Measurements from ENCODE around the gene SYT9. TPM values are rescaled to one million over a fixed set of nuclear protein-coding genes. Genes with fewer than 3 reads are reported as not detected.
A peak's percentile ranks its signal among the peaks of the same experiment; 100 is the strongest.

The SYT9 gene
- total and polyA plus RNA-seq, 10 of the 15 experiments (the other 5 are each of a cell fraction or from before 2014, with no cell fraction given) = 0.03 TPM; not detected in 9

GRCh38 chr11:7413961-7414915 lies 162.5 kb downstream of the SYT9 start:
- peak; percentile 43; the same call in 2 of the 3 replicates for ATAC-seq
- SMC1A ChIA-PET (ENCODE audit: uncharacterized antibody, unreplicated experiment) = interaction anchor here (0.9 kb wide), 1 partner anchor 26 kb away, joined by 3 read pairs; no protein-coding TSS in a partner anchor
- POLR2A ChIA-PET = no interaction called here
- H3K9me3 ChIP-seq (replicated peaks; ENCODE audit: control insufficient read depth, insufficient read depth, low read length) = no peaks in the 10 kb centered on the region
- 28% methylated on average over 8 of the region's 8 CpGs for WGBS (ENCODE audit: insufficient coverage, insufficient replicate concordance, low lambda C conversion rate, missing lambda C conversion rate)
- intact Hi-C loops (cut with micrococcal nuclease; ENCODE audit: unreplicated experiment) = no loop called here
- H3K27me3 ChIP-seq (replicated peaks in 1 of 2; ENCODE audit: control insufficient read depth in 2 of 2, insufficient read depth in 2 of 2, low read length in 1 of 2) = no peaks in the 10 kb centered on the region; a peak in 1 of 4 replicates
- DNase-seq (ENCODE audit: low read depth, low spot score) = no peak
- no TSS peak for BruUV-seq (replicated peaks)
- no peaks in the 10 kb centered on the region for H3K79me2 ChIP-seq (ENCODE audit: control insufficient read depth, insufficient read depth, low read length)
- H3K4me2 ChIP-seq (ENCODE audit: control insufficient read depth, insufficient read depth) = no peak overlapping the region
- no peaks in the 10 kb centered on the region for H3K36me3 ChIP-seq (ENCODE audit: control insufficient read depth in 2 of 2, insufficient read depth in 2 of 2, low read length in 1 of 2)
- no peak overlapping the region for H3K9ac ChIP-seq (ENCODE audit: control insufficient read depth, insufficient read depth, low read length)
- no peak overlapping the region for H2AFZ ChIP-seq (ENCODE audit: control insufficient read depth, low read depth, low read length)
- in situ Hi-C loops (cut with MboI) = no loop called here
- no peak for FAIRE-seq
- H4K20me1 ChIP-seq (ENCODE audit: control insufficient read depth, insufficient read depth) = no peaks in the 10 kb centered on the region
- H3K4me3 ChIP-seq = no peak overlapping the region
- CTCF ChIA-PET = interaction anchor here (0.6 to 1.0 kb wide), 2 partner anchors 33 to 251 kb away, joined by 3 read pairs; no protein-coding TSS in a partner anchor
- H3K27ac ChIP-seq (ENCODE audit: control insufficient read depth, insufficient read depth) = no peak overlapping the region
- RAD21 ChIA-PET (ENCODE audit: unreplicated experiment) = no interaction called here
- no peaks in the 10 kb centered on the region for H3K4me1 ChIP-seq (ENCODE audit: control insufficient read depth, insufficient read depth, low read length)
- TF ChIP-seq ZNF217 (IDR thresholded peaks at IDR 0.05) = no peak
- TF ChIP-seq EZH2 (IDR thresholded peaks at IDR 0.05; ENCODE audit: borderline replicate concordance, control insufficient read depth, low read depth, low read length) = no peak
- TF ChIP-seq SMAD5 (IDR thresholded peaks at IDR 0.05; ENCODE audit: low read depth) = no peak
- TF ChIP-seq CBX5 (IDR thresholded peaks at IDR 0.05; ENCODE audit: low read depth) = no peak
- no peak for TF ChIP-seq TAF1 (IDR thresholded peaks at IDR 0.05; ENCODE audit: borderline replicate concordance, low read depth, low read length)
- no peak for TF ChIP-seq NR2F1 (conservative IDR thresholded peaks at IDR 0.05)

Measured in GM12878 (cell line).